Left lung (tissue), 10 donors: ENCODE results near the gene EHMT1. TPM values are rescaled to one million over a fixed set of nuclear protein-coding genes. Genes with fewer than 3 reads are reported as not detected.
A peak's percentile ranks its signal among the peaks of the same experiment; 100 is the strongest.

Experiments used
- ATAC-seq: fragments of 200-7000 bp; cut with Tn5 transposase; one replicate; pipeline ENCODE4 v1.9.1; 2020; ENCODE audit warnings: moderate library complexity
- DNase-seq, 4 donors: peaks; one replicate each; pipeline ENCODE4 v3.0.0-alpha.2; 2013 to 2020
- H3K27ac ChIP-seq, 2 donors: fragments of 200-600 bp; sonication (generic) in 1 of 2; one replicate each; pipeline versions ENCODE4 v1.5.0 to v1.8.0; 2020 to 2021
- H3K27me3 ChIP-seq, 2 donors: fragments of 200-600 bp; sonication (generic) in 1 of 2; one replicate each; pipeline versions ENCODE4 v1.5.0 to v1.8.0; 2020 to 2021
- H3K36me3 ChIP-seq, 2 donors: fragments of 200-600 bp; sonication (generic) in 1 of 2; one replicate each; pipeline versions ENCODE4 v1.5.0 to v1.8.0; 2020 to 2021
- H3K4me1 ChIP-seq, 2 donors: fragments of 200-600 bp; one replicate each; pipeline ENCODE4 v1.8.0; 2021
- H3K4me3 ChIP-seq, 2 donors: fragments of 200-600 bp; sonication (generic) in 1 of 2; one replicate each; pipeline versions ENCODE4 v1.5.0 to v1.8.0; 2020 to 2021; ENCODE audit warnings: mild to moderate bottlenecking in 1 of 2
- H3K9me3 ChIP-seq, 2 donors: fragments of 200-600 bp; sonication (generic) in 1 of 2; one replicate each; pipeline versions ENCODE4 v1.5.0 to v1.8.0; 2020 to 2021
- CTCF ChIP-seq, 2 donors: fragments of 200-600 bp; sonication (generic) in 1 of 2; IDR thresholded peaks; one replicate each; pipeline versions ENCODE4 v1.5.0 to v1.8.0; 2021; ENCODE audit warnings: antibody characterized with exemption in 2 of 2
- intact Hi-C, 2 donors: fragments of 100-400 bp; cut with DNase I; formaldehyde crosslinking; loops; one replicate each; pipeline versions ENCODE4 v1.11.2 to v1.14.2; 2022
- polyA plus RNA-seq, 6 donors: library from polyadenylated mRNA; unstranded; fragments of 120-200 nt; gene quantifications; one replicate each; pipeline ENCODE4 v1.2.1, GENCODE V29; 2013; ENCODE audit not compliant: insufficient read length in 6 of 6
- total RNA-seq, 2 donors: library from RNA; stranded (reverse); fragmentation: NEBNext Ultra II Directional; extraction: Animal tissue kit (Norgen Biotek cat#: 25700); gene quantifications; one replicate each; pipeline ENCODE4 v1.2.1, GENCODE V29; 2021
- donor health status: DM: no; HTN: yes; CAD: no.
- donor health status: DM: no; HTN: no; CAD: no.

The EHMT1 gene
- total and polyA plus RNA-seq, 8 donors, result 71.5 to 92.7 (median 82.7) TPM

- no peak for DNase-seq
- Histone ChIP-seq H3K9me3 (peaks cover 0 to under 1% of the 10 kb centered on the region in 2 donors), H3K27me3 (no peaks in the 10 kb centered on the region), H3K4me3 (no peak overlapping the region), H3K36me3 (peaks cover 0 to 82% of the 10 kb centered on the region in 2 donors), H3K4me1 (peaks cover 0 to 8% of the 10 kb centered on the region in 2 donors), H3K27ac (no peak overlapping the region)
- TF ChIP-seq CTCF (IDR thresholded peaks at IDR 0.05), result no peak
- ATAC-seq, result no peak
- intact Hi-C loops, result no loop called here
These were observed 131.2 kb downstream of the EHMT1 start for GRCh38 chr9:137750007-137750406.

GRCh38 chr9:137750566-137750965 is 131.8 kb downstream of the EHMT1 start:
- no peak for TF ChIP-seq CTCF (IDR thresholded peaks at IDR 0.05)
- Histone ChIP-seq H3K27ac (no peak overlapping the region), H3K27me3 (no peaks in the 10 kb centered on the region), H3K36me3 (peaks cover 0 to 82% of the 10 kb centered on the region in 2 donors), H3K4me1 (peaks cover 0 to 6% of the 10 kb centered on the region in 2 donors), H3K4me3 (no peak overlapping the region), H3K9me3 (peaks cover 0 to 6% of the 10 kb centered on the region in 2 donors)
- ATAC-seq (no peak), DNase-seq (no peak)
- intact Hi-C loops, result no loop called here

GRCh38 chr9:137751616-137752015 is 132.8 kb downstream of the EHMT1 start:
- TF ChIP-seq CTCF (IDR thresholded peaks at IDR 0.05), result no peak
- Histone ChIP-seq H3K27ac (no peak overlapping the region), H3K36me3 (peaks cover 0 to 82% of the 10 kb centered on the region in 2 donors), H3K9me3 (peaks cover 0 to 6% of the 10 kb centered on the region in 2 donors), H3K4me3 (no peak overlapping the region), H3K4me1 (no peaks in the 10 kb centered on the region), H3K27me3 (no peaks in the 10 kb centered on the region)
- ATAC-seq (no peak), DNase-seq (no peak)
- intact Hi-C loops, result no loop called here

GRCh38 chr9:137752426-137752825 is 133.6 kb downstream of the EHMT1 start:
- Histone ChIP-seq H3K9me3 (peaks cover 0 to 6% of the 10 kb centered on the region in 2 donors), H3K27ac (no peak overlapping the region), H3K27me3 (no peaks in the 10 kb centered on the region), H3K4me1 (no peaks in the 10 kb centered on the region), H3K4me3 (no peak overlapping the region), H3K36me3 (peaks cover 0 to 82% of the 10 kb centered on the region in 2 donors)
- intact Hi-C loops, result no loop called here
- peak in 1 of 4 donors; percentile 40 for DNase-seq
- no peak for ATAC-seq
- TF ChIP-seq CTCF (IDR thresholded peaks at IDR 0.05), result no peak

GRCh38 chr9:137753192-137753765 is 134.5 kb downstream of the EHMT1 start:
- no peaks in the 10 kb centered on the region for H3K27me3 ChIP-seq
- H3K27ac ChIP-seq, result no peak overlapping the region
- intact Hi-C loops, result no loop called here
- H3K9me3 ChIP-seq, result peaks cover 0 to 6% of the 10 kb centered on the region in 2 donors
- no peak overlapping the region for H3K4me3 ChIP-seq
- peak in 1 of 4 donors; percentile 57 for DNase-seq
- no peaks in the 10 kb centered on the region for H3K4me1 ChIP-seq
- TF ChIP-seq CTCF (IDR thresholded peaks at IDR 0.05), result no peak
- peaks cover 0 to 82% of the 10 kb centered on the region in 2 donors for H3K36me3 ChIP-seq
- no peak for ATAC-seq
